ENCODE data around the gene SLC25A27. TPM values are rescaled to one million over a fixed set of nuclear protein-coding genes. Genes with fewer than 3 reads are reported as not detected.

The SLC25A27 gene, protein sequence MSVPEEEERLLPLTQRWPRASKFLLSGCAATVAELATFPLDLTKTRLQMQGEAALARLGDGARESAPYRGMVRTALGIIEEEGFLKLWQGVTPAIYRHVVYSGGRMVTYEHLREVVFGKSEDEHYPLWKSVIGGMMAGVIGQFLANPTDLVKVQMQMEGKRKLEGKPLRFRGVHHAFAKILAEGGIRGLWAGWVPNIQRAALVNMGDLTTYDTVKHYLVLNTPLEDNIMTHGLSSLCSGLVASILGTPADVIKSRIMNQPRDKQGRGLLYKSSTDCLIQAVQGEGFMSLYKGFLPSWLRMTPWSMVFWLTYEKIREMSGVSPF
- total RNA-seq = 10 to 100 TPM; 13.3 to 26.2 (median 21.3) TPM

DNA sequence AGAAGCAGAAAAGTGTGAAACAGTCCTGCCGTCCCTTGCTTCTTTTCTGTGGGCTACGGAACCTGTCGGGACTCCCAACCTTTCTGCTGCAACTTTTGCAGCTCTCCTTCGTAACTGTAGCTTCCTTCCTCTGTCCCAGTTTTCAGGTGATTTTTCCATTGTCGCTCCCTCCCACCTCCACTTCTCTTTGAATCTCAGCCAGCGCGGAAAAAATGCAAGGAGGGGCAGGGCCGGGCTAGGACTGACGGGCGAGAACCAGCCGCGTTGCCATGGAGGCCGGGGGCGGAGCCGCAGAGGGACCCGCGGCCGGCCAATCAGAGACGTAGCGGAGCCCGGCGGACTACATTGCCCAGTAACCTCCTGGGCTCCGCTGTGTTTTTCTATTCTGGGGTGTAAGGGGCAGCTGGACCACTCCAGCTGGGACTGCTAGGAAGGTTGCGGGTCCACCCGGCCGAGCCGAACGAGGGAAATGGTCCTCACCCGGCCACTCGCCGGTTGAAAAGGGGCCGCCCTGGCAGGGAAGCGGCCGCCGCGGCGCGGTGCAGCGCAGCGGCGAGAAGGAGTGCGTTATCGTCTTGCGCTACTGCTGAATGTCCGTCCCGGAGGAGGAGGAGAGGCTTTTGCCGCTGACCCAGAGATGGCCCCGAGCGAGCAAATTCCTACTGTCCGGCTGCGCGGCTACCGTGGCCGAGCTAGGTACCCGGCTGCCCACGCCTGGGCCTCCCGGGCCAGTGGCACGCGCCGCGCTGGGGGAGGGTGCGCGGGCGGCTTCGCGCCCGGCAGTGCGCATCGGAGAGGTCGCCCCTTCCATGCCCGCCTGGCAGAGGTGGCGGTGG lies at the start of gene SLC25A27, which contains the start of gene CYP39A1:
SLC25A27 (plus strand) TSS at position 373 of the 836 bp plus-strand sequence; CDS start at position 591, 218 bp downstream.
CYP39A1 (minus strand) TSS at position 216 of the 836 bp plus-strand sequence. CDS start 236 bp downstream, outside the sequence.
- H3K36me3 ChIP-seq = peaks cover 0 to 11% (median 5%) of the 10 kb centered on the region in 4 donors
- H3K27ac ChIP-seq (replicated peaks in 1 of 4) = peak within 1 kb of the TSS; percentile 90 to 94 (median 94)
- peak; percentile 96 for DNase-seq (ENCODE audit: extremely low spot score)
- WGBS = under 1% methylated on average over 33 of the region's 72 CpGs
- peak within 1 kb of the TSS; percentile 80 to 97 (median 90) for H3K4me3 ChIP-seq
- no peaks in the 10 kb centered on the region for H3K9me3 ChIP-seq
- peaks cover 10 to 39% (median 28%) of the 10 kb centered on the region in 4 donors for H3K4me1 ChIP-seq
- TF ChIP-seq POLR2AphosphoS5 (IDR thresholded peaks at IDR 0.05) (peak; percentile 76), EP300 (IDR thresholded peaks at IDR 0.05) (no peak)
- intact Hi-C loops (cut with DNase I) = no loop called here
- H3K27me3 ChIP-seq = no peaks in the 10 kb centered on the region

DNA sequence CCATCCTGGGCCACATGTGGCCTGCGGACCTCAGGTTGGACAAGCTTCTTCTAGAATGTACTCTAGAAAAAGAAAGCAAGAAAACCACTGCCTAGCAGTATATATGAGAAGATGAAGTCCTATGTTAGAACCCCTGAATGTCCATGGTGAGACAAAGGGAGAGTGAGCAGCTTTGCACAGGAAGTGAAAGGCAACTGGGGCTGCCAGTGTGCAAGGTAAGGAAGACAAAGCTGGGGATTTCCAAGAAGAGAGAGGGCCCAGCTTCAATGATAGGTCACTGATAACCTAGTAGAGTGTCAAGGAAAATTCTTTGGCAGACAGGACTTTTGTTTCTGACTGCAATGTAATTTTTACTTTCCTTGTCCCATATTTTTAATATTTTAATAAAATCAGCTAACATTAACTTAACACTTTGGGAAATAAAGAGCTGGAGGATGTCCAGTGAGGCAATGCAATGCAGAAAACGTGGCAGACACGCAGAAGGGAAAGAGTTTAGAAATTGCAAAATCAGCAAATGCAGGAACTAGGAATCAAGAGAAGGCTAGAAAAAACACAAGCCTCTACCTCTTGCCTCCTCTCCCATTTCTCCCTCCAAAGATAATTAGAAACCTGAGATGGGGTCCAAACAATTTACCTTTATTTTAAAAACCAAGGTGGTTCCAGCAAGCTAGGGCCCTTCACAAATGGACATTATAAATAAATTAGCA lies 47.5 kb upstream of the SLC25A27 start:
- intact Hi-C loops (cut with DNase I) = no loop called here
- TF ChIP-seq, protein P1, sequence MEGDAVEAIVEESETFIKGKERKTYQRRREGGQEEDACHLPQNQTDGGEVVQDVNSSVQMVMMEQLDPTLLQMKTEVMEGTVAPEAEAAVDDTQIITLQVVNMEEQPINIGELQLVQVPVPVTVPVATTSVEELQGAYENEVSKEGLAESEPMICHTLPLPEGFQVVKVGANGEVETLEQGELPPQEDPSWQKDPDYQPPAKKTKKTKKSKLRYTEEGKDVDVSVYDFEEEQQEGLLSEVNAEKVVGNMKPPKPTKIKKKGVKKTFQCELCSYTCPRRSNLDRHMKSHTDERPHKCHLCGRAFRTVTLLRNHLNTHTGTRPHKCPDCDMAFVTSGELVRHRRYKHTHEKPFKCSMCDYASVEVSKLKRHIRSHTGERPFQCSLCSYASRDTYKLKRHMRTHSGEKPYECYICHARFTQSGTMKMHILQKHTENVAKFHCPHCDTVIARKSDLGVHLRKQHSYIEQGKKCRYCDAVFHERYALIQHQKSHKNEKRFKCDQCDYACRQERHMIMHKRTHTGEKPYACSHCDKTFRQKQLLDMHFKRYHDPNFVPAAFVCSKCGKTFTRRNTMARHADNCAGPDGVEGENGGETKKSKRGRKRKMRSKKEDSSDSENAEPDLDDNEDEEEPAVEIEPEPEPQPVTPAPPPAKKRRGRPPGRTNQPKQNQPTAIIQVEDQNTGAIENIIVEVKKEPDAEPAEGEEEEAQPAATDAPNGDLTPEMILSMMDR (IDR thresholded peaks at IDR 0.05) = no peak
- no peak for TF ChIP-seq POLR2AphosphoS5 (IDR thresholded peaks at IDR 0.05)
- no peak for TF ChIP-seq POLR2A (IDR thresholded peaks at IDR 0.05; ENCODE audit: low read depth)
- TF ChIP-seq EP300 (IDR thresholded peaks at IDR 0.05) = no peak
- H3K36me3 ChIP-seq = no peaks in the 10 kb centered on the region

DNA sequence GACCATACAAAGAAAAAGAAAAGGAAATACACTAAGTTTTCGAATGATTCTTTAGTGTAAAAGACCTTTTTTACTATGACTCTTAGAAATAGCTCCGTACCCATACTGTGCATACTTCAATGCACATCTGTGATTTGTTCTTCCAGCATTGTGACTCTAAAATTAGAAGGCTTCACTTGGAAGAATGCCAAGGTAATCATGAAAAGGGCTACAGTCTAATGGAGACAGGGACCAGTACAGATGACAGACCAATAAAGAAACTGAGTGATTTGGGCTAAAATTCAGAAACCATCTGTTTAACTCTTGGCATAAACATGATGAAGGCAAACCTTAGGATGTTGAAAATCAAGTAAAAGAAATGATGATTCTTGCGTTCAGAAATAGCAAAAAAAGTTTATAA lies 46.4 kb upstream of the SLC25A27 start:
- H3K27ac ChIP-seq (replicated peaks in 1 of 4) = no peak overlapping the region
- intact Hi-C loops (cut with DNase I) = no loop called here
- peaks cover 0 to 15% (median 5%) of the 10 kb centered on the region in 4 donors for H3K4me1 ChIP-seq
- H3K36me3 ChIP-seq = no peaks in the 10 kb centered on the region
- H3K27me3 ChIP-seq = no peaks in the 10 kb centered on the region
- no peak for DNase-seq (ENCODE audit: extremely low spot score)
- no peak overlapping the region for H3K4me3 ChIP-seq
- H3K9me3 ChIP-seq = no peaks in the 10 kb centered on the region
- WGBS = 46% methylated on average over 3 of the region's 3 CpGs
- no peak for TF ChIP-seq POLR2AphosphoS5 (IDR thresholded peaks at IDR 0.05)
- TF ChIP-seq, protein P1 (IDR thresholded peaks at IDR 0.05) = no peak

More for the DNA sequence above, 47.5 kb upstream of the SLC25A27 start:
- H3K27ac ChIP-seq (replicated peaks in 1 of 4) = no peak overlapping the region
- WGBS = 91% methylated on average over 3 of the region's 3 CpGs
- H3K4me3 ChIP-seq = no peak overlapping the region
- no peaks in the 10 kb centered on the region for H3K27me3 ChIP-seq
- DNase-seq (ENCODE audit: extremely low spot score) = no peak
- H3K4me1 ChIP-seq = peaks cover 0 to 15% (median 5%) of the 10 kb centered on the region in 4 donors
- no peaks in the 10 kb centered on the region for H3K9me3 ChIP-seq

DNA sequence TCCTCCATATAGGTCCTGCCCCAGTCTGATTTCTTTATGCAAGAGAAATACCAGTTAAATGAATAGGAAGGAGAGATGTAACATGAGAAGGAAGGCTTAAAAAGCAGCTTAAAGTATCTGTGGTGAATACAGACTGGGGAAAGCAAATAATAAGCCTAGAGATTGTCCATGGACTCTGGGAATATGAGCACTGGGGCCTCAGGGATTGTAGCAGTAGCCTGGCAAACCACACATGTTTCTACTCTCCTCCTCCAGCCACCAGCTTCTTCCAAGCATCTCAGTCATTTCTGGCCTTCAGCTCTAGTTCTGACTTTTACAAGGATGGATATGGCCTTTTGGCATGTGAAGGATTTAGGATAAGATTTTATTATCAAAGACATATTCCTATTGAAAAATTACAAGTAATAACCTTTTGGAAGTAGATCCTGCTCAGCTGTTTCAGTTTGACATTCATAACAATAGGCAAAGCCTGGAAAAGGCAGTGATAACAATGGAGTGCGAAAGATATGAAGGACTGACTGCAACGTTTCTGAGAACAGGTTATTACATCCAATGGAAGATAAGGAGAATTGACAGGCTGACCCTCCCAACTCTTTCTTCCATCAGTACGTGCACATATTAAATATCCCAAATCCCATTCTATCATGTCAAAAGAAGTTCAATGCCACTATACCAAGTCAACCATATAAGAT lies 41.8 kb upstream of the SLC25A27 start:
- Histone ChIP-seq H3K27ac (replicated peaks in 1 of 4) (no peak overlapping the region), H3K4me3 (no peak overlapping the region), H3K4me1 (peaks cover 5 to 10% (median 8%) of the 10 kb centered on the region in 4 donors), H3K27me3 (no peaks in the 10 kb centered on the region), H3K36me3 (peaks cover 0 to 3% (median 0%) of the 10 kb centered on the region in 4 donors), H3K9me3 (no peaks in the 10 kb centered on the region)
- TF ChIP-seq, protein P1 (IDR thresholded peaks at IDR 0.05) = no peak
- TF ChIP-seq POLR2A (IDR thresholded peaks at IDR 0.05; ENCODE audit: low read depth) (no peak), EP300 (IDR thresholded peaks at IDR 0.05) (no peak), POLR2AphosphoS5 (IDR thresholded peaks at IDR 0.05) (no peak)
- 79% methylated on average over 3 of the region's 3 CpGs for WGBS
- intact Hi-C loops (cut with DNase I) = no loop called here
- DNase-seq (ENCODE audit: extremely low spot score) = no peak
